DND-41 (cell line): ENCODE results near the gene AXIN1.

ENCODE experiments used
- ATAC-seq: fragments of 200-7000 bp; cut with Tn5 transposase; 3 replicates; pipeline ENCODE4 v1.9.1; 2021; ENCODE audit warnings: low read depth; ENCODE audit not compliant: insufficient read depth
- DNase-seq: peaks from one replicate; pipeline ENCODE4 v3.0.0-alpha.2; 2020
- H2AFZ ChIP-seq: 2 replicates; pipeline ENCODE4 v1.6.0; 2012; ENCODE audit warnings: low read depth, low read length
- H3K27ac ChIP-seq: 2 replicates; pipeline ENCODE4 v1.5.1; 2012; ENCODE audit warnings: low read length, inconsistent platforms
- H3K27me3 ChIP-seq: fragments of 200-600 bp; sonication (generic); 2 replicates; pipeline ENCODE4 v1.6.0; 2012; ENCODE audit warnings: low read length, mild to moderate bottlenecking, inconsistent platforms; ENCODE audit not compliant: insufficient read depth, poor library complexity
- H3K36me3 ChIP-seq: 2 replicates; pipeline ENCODE4 v1.5.1; 2012; ENCODE audit warnings: low read length, inconsistent platforms; ENCODE audit not compliant: insufficient read depth
- H3K4me1 ChIP-seq: 2 replicates; pipeline ENCODE4 v1.5.1; 2012; ENCODE audit warnings: mild to moderate bottlenecking, low read length; ENCODE audit not compliant: insufficient read depth
- H3K4me2 ChIP-seq: 2 replicates; pipeline ENCODE4 v1.6.0; 2012; ENCODE audit warnings: mild to moderate bottlenecking, moderate library complexity, low read length, inconsistent platforms; ENCODE audit not compliant: insufficient read depth
- H3K4me3 ChIP-seq, 2 experiments: fragments of 200-600 bp in 1 of 2; shearing (Covaris generic) in 1 of 2; 2 replicates each; pipeline ENCODE4 v1.5.1; 2012 to 2016; ENCODE audit warnings: inconsistent platforms in 2 of 2, low read length in 2 of 2, mild to moderate bottlenecking in 2 of 2, low read depth in 1 of 2, moderate library complexity in 1 of 2
- H3K79me2 ChIP-seq: 2 replicates; pipeline ENCODE4 v1.6.0; 2012; ENCODE audit warnings: low read length, inconsistent platforms; ENCODE audit not compliant: insufficient read depth
- H3K9ac ChIP-seq: 2 replicates; pipeline ENCODE4 v1.6.0; 2012; ENCODE audit warnings: low read depth, mild to moderate bottlenecking, inconsistent platforms, low read length, moderate library complexity
- H3K9me3 ChIP-seq: 2 replicates; pipeline ENCODE4 v1.5.1; 2012; ENCODE audit warnings: low read length, moderate library complexity, mild to moderate bottlenecking, inconsistent platforms; ENCODE audit not compliant: insufficient read depth, severe bottlenecking
- H4K20me1 ChIP-seq: 2 replicates; pipeline ENCODE4 v1.6.0; 2012; ENCODE audit warnings: low read length; ENCODE audit not compliant: insufficient read depth
- CTCF ChIP-seq: IDR thresholded peaks from 2 replicates; pipeline ENCODE4 v1.5.1; 2012; ENCODE audit warnings: borderline replicate concordance, low read length, moderate library complexity, mild to moderate bottlenecking; ENCODE audit not compliant: poor library complexity, severe bottlenecking; ENCODE audit errors: extremely low read depth
- EZH2 ChIP-seq: IDR thresholded peaks from 3 replicates; pipeline ENCODE4 v1.6.1; 2012; ENCODE audit warnings: borderline replicate concordance, low read depth, mild to moderate bottlenecking, moderate library complexity, low read length, inconsistent platforms; ENCODE audit not compliant: severe bottlenecking

The AXIN1 gene

GRCh38 chr16:280552-280951 is 72.0 kb downstream of the AXIN1 start, which contains the start of gene ARHGDIG:
Gene ARHGDIG (plus strand): TSS chr16:280591. CDS start chr16:280681, 90 bp downstream.
- TF ChIP-seq EZH2 (no peak), CTCF (no peak)
- H3K27ac ChIP-seq = no peak within 1 kb of the TSS
- H3K36me3 ChIP-seq = no peaks in the 10 kb centered on the region
- H4K20me1 ChIP-seq = no peaks in the 10 kb centered on the region; the same call in 1 of the 2 replicates
- no peak for ATAC-seq
- DNase-seq = no peak
- no peak within 1 kb of the TSS for H3K4me2 ChIP-seq
- H3K4me3 ChIP-seq = no peak within 1 kb of the TSS
- H3K9ac ChIP-seq = no peak within 1 kb of the TSS
- H3K4me1 ChIP-seq = peaks cover 3% of the 10 kb centered on the region; the same call in 1 of the 2 replicates
- H3K27me3 ChIP-seq = no peaks in the 10 kb centered on the region
- H2AFZ ChIP-seq = no peak within 1 kb of the TSS
- no peaks in the 10 kb centered on the region for H3K9me3 ChIP-seq
- no peaks in the 10 kb centered on the region for H3K79me2 ChIP-seq

GRCh38 chr16:280005-280460 is 72.5 kb downstream of the AXIN1 start:
- no peaks in the 10 kb centered on the region for H3K36me3 ChIP-seq
- DNase-seq = no peak
- no peak overlapping the region for H2AFZ ChIP-seq
- H3K9ac ChIP-seq = no peak overlapping the region
- no peaks in the 10 kb centered on the region for H3K9me3 ChIP-seq
- H4K20me1 ChIP-seq = no peaks in the 10 kb centered on the region; the same call in 1 of the 2 replicates
- H3K4me3 ChIP-seq = no peak overlapping the region
- no peak for ATAC-seq
- TF ChIP-seq EZH2 (no peak), CTCF (no peak)
- H3K79me2 ChIP-seq = no peaks in the 10 kb centered on the region
- no peak overlapping the region for H3K27ac ChIP-seq
- H3K4me2 ChIP-seq = no peak overlapping the region
- peaks cover 3% of the 10 kb centered on the region; the same call in 1 of the 2 replicates for H3K4me1 ChIP-seq
- H3K27me3 ChIP-seq = no peaks in the 10 kb centered on the region

- no peak overlapping the region for H3K4me2 ChIP-seq
- DNase-seq = no peak
Measured at GRCh38 chr16:279531-279930, 73.0 kb downstream of the AXIN1 start.

More at GRCh38 chr16:279531-279930, 73.0 kb downstream of the AXIN1 start:
- H3K27me3 ChIP-seq = no peaks in the 10 kb centered on the region
- ATAC-seq = no peak
- no peaks in the 10 kb centered on the region for H3K36me3 ChIP-seq
- no peaks in the 10 kb centered on the region; the same call in 1 of the 2 replicates for H4K20me1 ChIP-seq
- H3K4me1 ChIP-seq = peaks cover 3% of the 10 kb centered on the region; the same call in 1 of the 2 replicates
- no peak overlapping the region for H3K4me3 ChIP-seq
- H3K9me3 ChIP-seq = no peaks in the 10 kb centered on the region
- H3K79me2 ChIP-seq = no peaks in the 10 kb centered on the region
- H3K9ac ChIP-seq = no peak overlapping the region
- no peak overlapping the region for H3K27ac ChIP-seq
- TF ChIP-seq CTCF = no peak
- no peak for TF ChIP-seq EZH2
- H2AFZ ChIP-seq = no peak overlapping the region
